Lower lobe of right lung (tissue), 2 donors: ENCODE data around the gene TRIM31. TPM values are rescaled to one million over a fixed set of nuclear protein-coding genes. Genes with fewer than 3 reads are reported as not detected.

Source experiments
- ATAC-seq, 2 donors: fragments of 200-7000 bp; cut with Tn5 transposase; one replicate each; pipeline ENCODE4 v1.9.1; 2020 to 2022; ENCODE audit warnings: mild to moderate bottlenecking in 2 of 2, moderate library complexity in 2 of 2
- DNase-seq: peaks from one replicate; pipeline ENCODE4 v3.0.0-alpha.2; 2020
- H3K27ac ChIP-seq: fragments of 200-600 bp; one replicate; pipeline ENCODE4 v1.8.0; 2022
- H3K27me3 ChIP-seq: fragments of 200-600 bp; one replicate; pipeline ENCODE4 v1.8.0; 2022; ENCODE audit warnings: low read depth
- H3K36me3 ChIP-seq: fragments of 200-600 bp; one replicate; pipeline ENCODE4 v1.8.0; 2022; ENCODE audit warnings: mild to moderate bottlenecking
- H3K4me1 ChIP-seq: fragments of 200-600 bp; one replicate; pipeline ENCODE4 v1.8.0; 2022
- H3K4me3 ChIP-seq: fragments of 200-600 bp; one replicate; pipeline ENCODE4 v1.8.0; 2022; ENCODE audit warnings: mild to moderate bottlenecking
- H3K9me3 ChIP-seq: fragments of 200-600 bp; one replicate; pipeline ENCODE4 v1.8.0; 2022
- intact Hi-C: fragments of 100-400 bp; cut with DNase I; formaldehyde crosslinking; loops from one replicate; pipeline ENCODE4 v1.11.0; 2022
- long read RNA-seq: library from polyadenylated mRNA; unstranded; transcript quantifications from one replicate; pipeline ENCODE4 v2.0.0, GENCODE V29; 2021
- total RNA-seq: library from RNA; stranded (reverse); fragmentation: NEBNext Ultra II Directional; extraction: Animal tissue kit (Norgen Biotek cat#: 25700); gene quantifications from one replicate; pipeline ENCODE4 v1.2.1, GENCODE V29; 2021
- TF ChIP-seq, protein P1 (sequence below): fragments of 200-600 bp; IDR thresholded peaks from one replicate; pipeline ENCODE4 v1.8.0; 2022; ENCODE audit warnings: antibody characterized with exemption, mild to moderate bottlenecking
- donor health status: DM: no; HTN: yes; CAD: no; lungs with severe emphysema.

The TRIM31 gene, protein sequence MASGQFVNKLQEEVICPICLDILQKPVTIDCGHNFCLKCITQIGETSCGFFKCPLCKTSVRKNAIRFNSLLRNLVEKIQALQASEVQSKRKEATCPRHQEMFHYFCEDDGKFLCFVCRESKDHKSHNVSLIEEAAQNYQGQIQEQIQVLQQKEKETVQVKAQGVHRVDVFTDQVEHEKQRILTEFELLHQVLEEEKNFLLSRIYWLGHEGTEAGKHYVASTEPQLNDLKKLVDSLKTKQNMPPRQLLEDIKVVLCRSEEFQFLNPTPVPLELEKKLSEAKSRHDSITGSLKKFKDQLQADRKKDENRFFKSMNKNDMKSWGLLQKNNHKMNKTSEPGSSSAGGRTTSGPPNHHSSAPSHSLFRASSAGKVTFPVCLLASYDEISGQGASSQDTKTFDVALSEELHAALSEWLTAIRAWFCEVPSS
- total RNA-seq = 0.62 TPM
- long read RNA-seq = 0 reads

DNA sequence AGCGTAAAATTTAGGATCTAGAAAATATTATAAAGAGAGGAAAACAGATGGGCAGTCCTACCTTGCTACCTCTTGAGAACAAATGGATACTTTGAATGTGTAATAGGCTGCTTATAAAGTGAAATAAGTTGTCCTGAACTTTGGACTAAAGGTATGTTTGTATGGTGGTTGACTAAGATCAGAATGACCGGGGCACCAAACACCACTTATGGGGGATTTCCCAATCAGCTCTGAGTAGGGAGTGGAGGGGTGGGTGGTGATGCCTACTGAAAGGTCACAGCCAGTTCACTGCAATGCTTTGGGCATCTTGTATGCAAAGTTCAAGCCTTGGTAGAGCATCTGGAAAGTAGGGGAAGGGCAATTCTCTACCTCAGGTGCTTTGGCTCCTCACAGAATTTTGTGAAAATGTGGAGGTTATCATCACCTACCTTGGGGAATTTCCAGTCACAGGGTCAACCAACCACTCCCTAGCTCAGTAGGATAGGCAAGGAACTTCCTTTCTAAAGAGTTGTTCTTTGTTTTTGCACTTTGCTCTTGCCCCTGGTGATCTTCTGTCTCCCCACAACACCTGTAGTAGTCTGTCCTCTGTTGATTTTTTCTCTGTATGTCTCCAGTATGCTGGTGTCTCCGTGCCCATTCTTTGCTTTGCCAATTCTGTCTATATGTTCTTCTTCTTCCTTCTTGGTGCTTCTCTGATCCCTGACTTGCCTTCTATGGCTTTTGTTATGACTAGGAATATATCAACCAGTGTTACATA, at the start of gene TRIM31:
TSS of gene TRIM31 (minus strand) at position 88 of the 757 bp plus-strand sequence. CDS start 285 bp downstream, outside the sequence.
- intact Hi-C loops = no loop called here
- no peaks in the 10 kb centered on the region for H3K9me3 ChIP-seq
- H3K27me3 ChIP-seq = peaks cover 35% of the 10 kb centered on the region
- peak in 1 of 2 donors; percentile 51 for ATAC-seq
- no peaks in the 10 kb centered on the region for H3K36me3 ChIP-seq
- H3K4me3 ChIP-seq = no peak within 1 kb of the TSS
- no peak for DNase-seq
- no peaks in the 10 kb centered on the region for H3K4me1 ChIP-seq
- H3K27ac ChIP-seq = no peak within 1 kb of the TSS
- TF ChIP-seq, protein P1, sequence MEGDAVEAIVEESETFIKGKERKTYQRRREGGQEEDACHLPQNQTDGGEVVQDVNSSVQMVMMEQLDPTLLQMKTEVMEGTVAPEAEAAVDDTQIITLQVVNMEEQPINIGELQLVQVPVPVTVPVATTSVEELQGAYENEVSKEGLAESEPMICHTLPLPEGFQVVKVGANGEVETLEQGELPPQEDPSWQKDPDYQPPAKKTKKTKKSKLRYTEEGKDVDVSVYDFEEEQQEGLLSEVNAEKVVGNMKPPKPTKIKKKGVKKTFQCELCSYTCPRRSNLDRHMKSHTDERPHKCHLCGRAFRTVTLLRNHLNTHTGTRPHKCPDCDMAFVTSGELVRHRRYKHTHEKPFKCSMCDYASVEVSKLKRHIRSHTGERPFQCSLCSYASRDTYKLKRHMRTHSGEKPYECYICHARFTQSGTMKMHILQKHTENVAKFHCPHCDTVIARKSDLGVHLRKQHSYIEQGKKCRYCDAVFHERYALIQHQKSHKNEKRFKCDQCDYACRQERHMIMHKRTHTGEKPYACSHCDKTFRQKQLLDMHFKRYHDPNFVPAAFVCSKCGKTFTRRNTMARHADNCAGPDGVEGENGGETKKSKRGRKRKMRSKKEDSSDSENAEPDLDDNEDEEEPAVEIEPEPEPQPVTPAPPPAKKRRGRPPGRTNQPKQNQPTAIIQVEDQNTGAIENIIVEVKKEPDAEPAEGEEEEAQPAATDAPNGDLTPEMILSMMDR = no peak

DNA sequence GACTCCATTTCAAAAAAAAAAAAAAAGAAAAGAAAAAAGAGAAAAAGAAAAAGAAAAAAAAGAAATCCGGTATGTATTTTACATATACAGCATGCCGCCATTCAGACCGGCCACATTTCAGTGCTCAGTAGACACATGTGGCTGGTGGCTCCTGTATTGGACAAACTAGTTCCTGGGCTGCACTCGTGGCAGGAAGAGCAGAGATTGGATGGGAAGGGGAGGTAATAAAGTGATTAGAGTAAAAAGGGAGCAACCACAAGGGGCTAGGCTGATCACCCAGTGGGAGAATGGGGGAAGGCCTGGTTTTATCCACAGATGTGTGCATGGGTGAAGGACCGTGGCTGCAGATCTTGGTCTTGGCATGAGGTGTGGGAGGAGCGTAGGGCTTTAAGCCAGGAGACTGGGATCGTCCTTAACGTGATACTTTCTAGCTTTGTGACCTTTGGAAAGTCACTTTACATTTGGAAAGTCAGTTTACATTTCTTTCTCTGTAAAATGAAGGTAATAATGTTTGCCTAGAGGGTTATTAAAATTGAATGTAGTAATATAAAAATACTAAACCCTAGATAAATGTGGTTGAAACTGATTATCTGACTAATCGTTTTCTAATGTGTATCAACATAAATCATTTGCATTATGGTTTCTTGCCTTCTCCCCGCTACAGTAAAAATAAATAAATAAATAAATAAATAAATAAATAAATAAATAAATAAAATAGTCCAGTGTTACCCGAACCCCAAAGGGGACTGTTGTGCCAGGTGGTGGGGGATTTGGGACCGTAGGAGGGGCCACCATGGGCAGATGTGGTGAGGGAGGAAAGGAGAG, 49.6 kb upstream of the TRIM31 start:
- H3K27me3 ChIP-seq = no peaks in the 10 kb centered on the region
- H3K27ac ChIP-seq = no peak overlapping the region
- H3K36me3 ChIP-seq = no peaks in the 10 kb centered on the region
- H3K9me3 ChIP-seq = no peaks in the 10 kb centered on the region
- peaks cover 4% of the 10 kb centered on the region for H3K4me1 ChIP-seq
- intact Hi-C loops = no loop called here
- TF ChIP-seq, protein P1 = no peak
- DNase-seq (no peak), ATAC-seq (no peak)
- H3K4me3 ChIP-seq = no peak overlapping the region

DNA sequence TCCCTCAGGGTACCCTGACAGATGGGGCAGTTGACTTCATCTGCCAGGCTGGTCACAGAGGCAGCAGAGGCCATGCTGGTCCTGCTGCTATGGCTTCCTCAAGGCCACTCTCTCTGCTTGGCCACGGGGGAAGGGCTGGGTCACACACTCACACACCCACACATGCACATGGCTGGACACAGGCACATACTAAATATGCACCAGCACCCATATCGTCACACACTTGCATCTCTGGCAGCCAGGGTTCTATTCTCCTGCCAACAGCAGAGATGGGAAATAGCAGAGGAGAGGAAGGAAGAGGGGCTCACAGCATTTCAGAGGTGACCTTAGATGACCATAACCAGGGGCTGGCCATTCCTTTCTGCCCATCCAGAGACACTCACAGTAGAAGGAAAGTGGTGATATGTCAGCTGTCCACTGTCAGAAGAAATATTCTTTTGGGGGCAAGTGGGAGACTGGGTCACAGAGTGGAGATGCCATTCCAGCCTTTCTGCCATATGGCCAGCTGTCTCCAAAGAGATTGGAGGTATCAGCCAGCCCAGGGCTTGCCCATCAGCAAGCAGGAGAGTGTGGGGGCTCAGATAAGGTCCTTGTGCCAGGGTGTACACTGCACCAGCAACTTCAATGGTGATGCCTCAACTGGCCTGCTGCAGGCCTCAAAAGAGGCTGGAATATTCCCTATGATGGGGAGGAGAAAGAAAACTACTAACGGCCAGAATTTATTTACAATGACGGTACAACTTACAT, 48.1 kb upstream of the TRIM31 start, which contains the start of gene TRIM10:
TSS of gene TRIM10 (minus strand) at position 427 of the 747 bp plus-strand sequence. CDS start at position 74, 353 bp downstream.
- Histone ChIP-seq H3K4me1 (peaks cover 19% of the 10 kb centered on the region), H3K9me3 (no peaks in the 10 kb centered on the region), H3K4me3 (no peak within 1 kb of the TSS), H3K36me3 (no peaks in the 10 kb centered on the region), H3K27ac (no peak within 1 kb of the TSS), H3K27me3 (no peaks in the 10 kb centered on the region)
- intact Hi-C loops = no loop called here
- DNase-seq (no peak), ATAC-seq (no peak)
- TF ChIP-seq, protein P1 = no peak

DNA sequence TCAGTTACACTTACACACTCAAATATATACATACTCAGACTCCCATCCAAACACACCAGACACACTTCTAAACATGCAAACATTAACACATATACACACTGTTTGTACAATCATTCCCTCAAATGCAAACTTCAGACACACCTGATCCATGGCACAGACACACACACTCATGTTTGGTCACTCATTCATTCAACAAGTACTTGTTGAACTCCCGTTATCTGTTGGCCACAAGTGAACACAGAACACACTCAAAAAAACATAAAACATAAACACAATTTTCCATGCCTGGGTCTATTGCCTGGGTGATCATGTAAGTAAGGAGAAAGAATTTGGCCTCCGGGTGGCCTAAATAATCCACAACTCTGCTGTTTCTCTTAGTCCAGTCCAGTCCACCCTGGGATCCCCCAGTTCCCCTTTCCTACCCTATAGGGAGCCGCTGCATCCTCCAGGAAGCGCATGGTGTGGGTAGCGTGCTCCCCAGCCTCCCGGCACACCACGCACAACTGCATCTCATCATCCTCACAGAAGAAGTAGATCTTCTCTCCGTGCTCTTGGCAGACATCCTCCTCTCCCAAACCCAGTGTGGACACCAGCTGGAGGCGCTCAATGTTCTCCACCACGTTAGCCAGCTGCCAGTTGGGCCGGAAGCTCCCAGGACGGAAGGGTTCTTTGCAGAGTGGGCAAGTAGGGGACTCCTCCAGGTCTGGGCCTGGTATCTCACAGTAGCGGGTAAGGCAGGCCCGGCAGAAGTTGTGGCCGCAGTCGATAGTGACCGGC, 47.3 kb upstream of the TRIM31 start:
- Histone ChIP-seq H3K4me1 (peaks cover 27% of the 10 kb centered on the region), H3K9me3 (no peaks in the 10 kb centered on the region), H3K27ac (no peak overlapping the region), H3K27me3 (no peaks in the 10 kb centered on the region), H3K36me3 (no peaks in the 10 kb centered on the region), H3K4me3 (no peak overlapping the region)
- TF ChIP-seq, protein P1 = no peak
- intact Hi-C loops = no loop called here
- DNase-seq (no peak), ATAC-seq (no peak)
